Lower leg skin (tissue), 4 donors: ENCODE results near the gene ACOT12. TPM values are rescaled to one million over a fixed set of nuclear protein-coding genes. Genes with fewer than 3 reads are reported as not detected.
"Not testable (repeated sequence)": the region's sequence is repeated elsewhere in the genome, so short reads cannot be mapped to it uniquely, and the experiment has no call there.

Experiments
- DNase-seq, 2 donors: peaks; one replicate each; pipeline ENCODE4 v3.0.0-alpha.2; 2019; ENCODE audit warnings: low spot score in 2 of 2
- H3K4me3 ChIP-seq: fragments of 200-600 bp; sonication (generic); 2 replicates; pipeline ENCODE4 v1.5.1; 2017; ENCODE audit warnings: mild to moderate bottlenecking, low read depth; ENCODE audit not compliant: poor library complexity, severe bottlenecking
- CTCF ChIP-seq, 3 donors: fragments of 450-650 bp; IDR thresholded peaks; one replicate each; pipeline ENCODE4 v1.5.1; 2016; ENCODE audit warnings: antibody characterized with exemption in 3 of 3, mild to moderate bottlenecking in 3 of 3, moderate library complexity in 2 of 3
- POLR2A ChIP-seq, 2 donors: fragments of 450-650 bp; IDR thresholded peaks; one replicate each; pipeline ENCODE4 v1.6.1; 2016 to 2017; ENCODE audit warnings: antibody characterized with exemption in 2 of 2, mild to moderate bottlenecking in 1 of 2, moderate library complexity in 1 of 2
- WGBS, 2 donors: methylation state at CpG; one replicate each; pipeline ENCODE4 v1.1.5; 2018; 5-methylcytosine and 5-hydroxymethylcytosine counted together
- intact Hi-C: fragments of 100-400 bp; cut with DNase I; formaldehyde crosslinking; loops from one replicate; pipeline ENCODE4 v1.15.0; 2023; ENCODE audit warnings: low total_unique reads
- total RNA-seq, 4 donors: library from RNA; depleted of rRNA; stranded (reverse); fragments of >200 nt; gene quantifications; one replicate each; pipeline ENCODE4 v1.1.0, GENCODE V29; 2016

ACOT12 gene
- total RNA-seq, 4 donors from 2014 or later, result 1.1 TPM; not detected in 3

- WGBS, 2 donors, result 64 to 65% methylated on average over 2 of the region's 2 CpGs
- intact Hi-C loops, result no loop called here
Measured at GRCh38 chr5:81354093-81354492, 39.8 kb downstream of the ACOT12 start.

GRCh38 chr5:81353189-81353588, 40.7 kb downstream of the ACOT12 start:
- WGBS, 2 donors, result 67 to 69% methylated on average over 5 of the region's 5 CpGs
- DNase-seq, result no peak
- intact Hi-C loops, result no loop called here
- H3K4me3 ChIP-seq, result no peak overlapping the region
- no peak for TF ChIP-seq CTCF (IDR thresholded peaks at IDR 0.05)
- no peak for TF ChIP-seq POLR2A (IDR thresholded peaks at IDR 0.05)

More at GRCh38 chr5:81354093-81354492, 39.8 kb downstream of the ACOT12 start:
- no peak overlapping the region for H3K4me3 ChIP-seq
- no peak for DNase-seq
- TF ChIP-seq POLR2A (IDR thresholded peaks at IDR 0.05), result no peak
- no peak for TF ChIP-seq CTCF (IDR thresholded peaks at IDR 0.05)

- H3K4me3 ChIP-seq, result no peak overlapping the region
- TF ChIP-seq POLR2A (IDR thresholded peaks at IDR 0.05) (no peak), CTCF (IDR thresholded peaks at IDR 0.05) (no peak)
- intact Hi-C loops, result no loop called here
- no peak for DNase-seq
Measured at GRCh38 chr5:81350507-81350906, 43.4 kb downstream of the ACOT12 start.

- H3K4me3 ChIP-seq, result no peak overlapping the region
- DNase-seq, result no peak
- TF ChIP-seq POLR2A (IDR thresholded peaks at IDR 0.05) (no peak), CTCF (IDR thresholded peaks at IDR 0.05) (no peak)
- 74 to 76% methylated on average over 4 of the region's 4 CpGs for WGBS, 2 donors
- intact Hi-C loops, result no loop called here
Measured at GRCh38 chr5:81349161-81349560, 44.8 kb downstream of the ACOT12 start.

- no peak for DNase-seq
- TF ChIP-seq POLR2A (IDR thresholded peaks at IDR 0.05), result no peak
- TF ChIP-seq CTCF (IDR thresholded peaks at IDR 0.05), result no peak
- no peak overlapping the region for H3K4me3 ChIP-seq
- intact Hi-C loops, result no loop called here
- WGBS, 2 donors, result 88 to 93% methylated on average over 5 of the region's 5 CpGs
Measured at GRCh38 chr5:81345411-81346003, 48.4 kb downstream of the ACOT12 start.

- no peak overlapping the region for H3K4me3 ChIP-seq
- intact Hi-C loops, result no loop called here
- WGBS, 2 donors, result 90% methylated on average over 13 of the region's 13 CpGs
- TF ChIP-seq CTCF (IDR thresholded peaks at IDR 0.05) (no peak), POLR2A (IDR thresholded peaks at IDR 0.05) (no peak)
- no peak for DNase-seq
Measured at GRCh38 chr5:81344736-81345135, 49.2 kb downstream of the ACOT12 start.

GRCh38 chr5:81338213-81338612, 55.7 kb downstream of the ACOT12 start:
- DNase-seq, H3K4me3 ChIP-seq, intact Hi-C loops: not testable (repeated sequence)
- 52 to 61% methylated on average over 3 of the region's 3 CpGs for WGBS, 2 donors
